Breast epithelium (tissue), 4 donors: ENCODE measurements around the gene RAB44. TPM values are rescaled to one million over a fixed set of nuclear protein-coding genes. Genes with fewer than 3 reads are reported as not detected.
A peak's percentile ranks its signal among the peaks of the same experiment; 100 is the strongest.

Source experiments
- DNase-seq, 2 donors: peaks; one replicate each; pipeline ENCODE4 v3.0.0-alpha.2; 2019; ENCODE audit warnings: low spot score in 2 of 2
- H3K27ac ChIP-seq, 2 donors: fragments of 200-600 bp; sonication (generic) in 1 of 2; one replicate each; pipeline ENCODE4 v1.5.1; 2016 to 2019; ENCODE audit warnings: mild to moderate bottlenecking in 1 of 2
- H3K27me3 ChIP-seq, 2 donors: fragments of 200-600 bp; sonication (generic) in 1 of 2; one replicate each; pipeline versions ENCODE4 v1.5.1 to v1.6.0; 2017 to 2019; ENCODE audit warnings: control low read depth in 1 of 2, mild to moderate bottlenecking in 1 of 2
- H3K36me3 ChIP-seq: fragments of 200-600 bp; one replicate; pipeline ENCODE4 v1.5.1; 2019
- H3K4me1 ChIP-seq, 2 donors: fragments of 200-600 bp; sonication (generic); one replicate each; pipeline ENCODE4 v1.5.1; 2016 to 2019; ENCODE audit warnings: control low read depth in 1 of 2
- H3K4me3 ChIP-seq, 3 donors: fragments of 200-600 bp; sonication (generic); 1 replicate in 2 of 3; 2 replicates in 1 of 3; pipeline ENCODE4 v1.5.1; 2016 to 2019; ENCODE audit warnings: mild to moderate bottlenecking in 3 of 3, moderate library complexity in 2 of 3
- H3K9me3 ChIP-seq, 2 donors: fragments of 200-600 bp; sonication (generic) in 1 of 2; one replicate each; pipeline ENCODE4 v1.5.1; 2016 to 2019; ENCODE audit warnings: control low read depth in 1 of 2
- CTCF ChIP-seq, 3 donors: fragments of 450-650 bp; IDR thresholded peaks; one replicate each; pipeline ENCODE4 v1.5.1; 2016 to 2017; ENCODE audit warnings: antibody characterized with exemption in 3 of 3, mild to moderate bottlenecking in 3 of 3, moderate library complexity in 3 of 3
- POLR2A ChIP-seq: fragments of 450-650 bp; IDR thresholded peaks from one replicate; pipeline ENCODE4 v1.6.1; 2016; ENCODE audit warnings: antibody characterized with exemption, mild to moderate bottlenecking, moderate library complexity
- POLR2AphosphoS5 ChIP-seq, 3 donors: sonication (generic); formaldehyde crosslinking; IDR thresholded peaks; one replicate each; pipeline ENCODE4 v1.6.1; 2017; ENCODE audit warnings: antibody characterized with exemption in 3 of 3
- intact Hi-C: fragments of 100-400 bp; cut with DNase I; formaldehyde crosslinking; loops from one replicate; pipeline ENCODE4 v1.15.1; 2023; ENCODE audit warnings: low total_unique reads
- total RNA-seq, 3 donors: library from RNA; depleted of rRNA; stranded (reverse); fragments of >200 nt; gene quantifications; one replicate each; pipeline ENCODE4 v1.1.0, GENCODE V29; 2016

Gene RAB44
- total RNA-seq, 3 donors from 2014 or later: under 0.01 to 1.9 (median 0.29) TPM

- TF ChIP-seq CTCF (IDR thresholded peaks at IDR 0.05): no peak
- Histone ChIP-seq H3K27me3 (no peaks in the 10 kb centered on the region), H3K9me3 (no peaks in the 10 kb centered on the region), H3K4me3 (no peak overlapping the region), H3K36me3 (no peaks in the 10 kb centered on the region), H3K4me1 (no peaks in the 10 kb centered on the region), H3K27ac (no peak overlapping the region)
- no peak for DNase-seq
- intact Hi-C loops: no loop called here
Observed at GRCh38 chr6:36712816-36713215, 15.2 kb downstream of the RAB44 start.

- TF ChIP-seq POLR2A: no peak
- no peak for TF ChIP-seq POLR2AphosphoS5 (IDR thresholded peaks at IDR 0.05)
- TF ChIP-seq CTCF (IDR thresholded peaks at IDR 0.05): no peak
- Histone ChIP-seq H3K36me3 (no peaks in the 10 kb centered on the region), H3K27ac (no peak overlapping the region), H3K4me3 (no peak overlapping the region), H3K27me3 (no peaks in the 10 kb centered on the region), H3K4me1 (no peaks in the 10 kb centered on the region), H3K9me3 (no peaks in the 10 kb centered on the region)
- no peak for DNase-seq
- intact Hi-C loops: no loop called here
Observed at GRCh38 chr6:36713846-36714245, 16.2 kb downstream of the RAB44 start.

- Histone ChIP-seq H3K36me3 (no peaks in the 10 kb centered on the region), H3K27me3 (no peaks in the 10 kb centered on the region), H3K27ac (no peak overlapping the region), H3K4me1 (no peaks in the 10 kb centered on the region), H3K4me3 (no peak overlapping the region), H3K9me3 (no peaks in the 10 kb centered on the region)
- intact Hi-C loops: no loop called here
- DNase-seq: peak in 1 of 2 donors; percentile 33
- no peak for TF ChIP-seq POLR2AphosphoS5 (IDR thresholded peaks at IDR 0.05)
- TF ChIP-seq CTCF (IDR thresholded peaks at IDR 0.05): no peak
- no peak for TF ChIP-seq POLR2A
Observed at GRCh38 chr6:36714511-36714910, 16.9 kb downstream of the RAB44 start.

GRCh38 chr6:36715469-36715868 is 17.8 kb downstream of the RAB44 start:
- no peaks in the 10 kb centered on the region for H3K27me3 ChIP-seq
- intact Hi-C loops: no loop called here
- H3K9me3 ChIP-seq: no peaks in the 10 kb centered on the region
- TF ChIP-seq CTCF (IDR thresholded peaks at IDR 0.05) (no peak), POLR2AphosphoS5 (IDR thresholded peaks at IDR 0.05) (no peak), POLR2A (no peak)
- DNase-seq: peak in 1 of 2 donors; percentile 45
- H3K4me1 ChIP-seq: no peaks in the 10 kb centered on the region
- H3K36me3 ChIP-seq: no peaks in the 10 kb centered on the region
- no peak overlapping the region for H3K27ac ChIP-seq
- H3K4me3 ChIP-seq: no peak overlapping the region

- peak in 1 of 2 donors; percentile 14 for DNase-seq
- TF ChIP-seq CTCF (IDR thresholded peaks at IDR 0.05): no peak
- TF ChIP-seq POLR2AphosphoS5 (IDR thresholded peaks at IDR 0.05): no peak
- TF ChIP-seq POLR2A: no peak
- no peaks in the 10 kb centered on the region for H3K4me1 ChIP-seq
- no peak overlapping the region for H3K4me3 ChIP-seq
- H3K27ac ChIP-seq: no peak overlapping the region
- H3K27me3 ChIP-seq: no peaks in the 10 kb centered on the region
- no peaks in the 10 kb centered on the region for H3K36me3 ChIP-seq
- intact Hi-C loops: no loop called here
- H3K9me3 ChIP-seq: no peaks in the 10 kb centered on the region
Observed at GRCh38 chr6:36716476-36717093, 19.0 kb downstream of the RAB44 start.
